PC-3 (cell line): ENCODE results near the gene GDF7.

Experiments used
- CTCF ChIP-seq: fragments of 300-600 bp; sonication (generic); conservative IDR thresholded peaks from 2 replicates; pipeline ENCODE4 v1.5.1; 2017; ENCODE audit warnings: antibody characterized with exemption, low read depth, mild to moderate bottlenecking, low read length
- EZH2 ChIP-seq: fragments of 300-600 bp; sonication (generic); IDR thresholded peaks from one replicate; pipeline ENCODE4 v1.6.1; 2017; ENCODE audit warnings: antibody characterized with exemption, mild to moderate bottlenecking, low read length; ENCODE audit not compliant: unreplicated experiment

DNA sequence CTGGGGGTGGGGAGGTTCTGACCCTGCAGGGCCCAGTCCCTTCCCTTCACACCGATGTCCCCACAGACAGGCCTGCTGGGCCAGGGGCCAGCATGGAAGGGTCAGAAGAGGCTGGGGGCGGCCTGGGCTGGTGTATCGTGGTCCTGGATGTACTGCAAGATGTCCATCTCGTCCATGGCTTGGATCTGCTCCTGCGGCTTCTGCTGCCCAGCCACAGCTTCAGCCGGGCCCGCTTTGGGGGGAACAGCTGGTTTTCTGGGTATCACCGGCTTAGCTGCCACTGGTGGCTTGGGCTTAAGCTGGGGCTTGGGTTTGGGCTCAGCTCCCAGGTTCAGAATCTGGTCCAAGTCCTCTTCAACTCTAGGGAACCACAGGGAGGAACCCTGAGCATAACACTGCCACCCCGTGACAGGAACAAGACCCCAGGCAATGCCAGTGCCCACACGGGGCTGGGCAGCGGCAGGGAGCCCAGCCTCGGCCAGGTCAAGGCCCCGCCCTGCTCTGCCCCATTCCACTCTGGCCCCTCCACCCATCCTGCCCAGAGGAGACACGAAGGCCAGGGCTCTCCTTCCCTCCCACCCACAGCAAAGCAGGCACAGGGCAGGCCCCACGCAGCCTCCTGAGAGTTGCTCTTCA is 47.9 kb upstream of the GDF7 start:
- TF ChIP-seq CTCF (no peak), EZH2 (no peak)
